HG02981 (cell line): ENCODE measurements around the gene PHACTR2.

ENCODE experiments used
- ATAC-seq: cut with Tn5 transposase; IDR thresholded peaks from one replicate; pipeline ENCODE4 v1.9.1; 2021; ENCODE audit warnings: mild to moderate bottlenecking, moderate library complexity; ENCODE audit not compliant: unreplicated experiment

PHACTR2 gene

GRCh38 chr6:143696664-143697000 is 18.9 kb downstream of the PHACTR2 start:
- no peak for ATAC-seq

- ATAC-seq: no peak
Observed at GRCh38 chr6:143697076-143697800, 19.5 kb downstream of the PHACTR2 start.

GRCh38 chr6:143698329-143698728 is 20.6 kb downstream of the PHACTR2 start:
- ATAC-seq: peak; percentile 65

GRCh38 chr6:143698759-143699429 is 21.1 kb downstream of the PHACTR2 start:
- no peak for ATAC-seq

- ATAC-seq: no peak
Observed at GRCh38 chr6:143699430-143699825, 21.7 kb downstream of the PHACTR2 start.

GRCh38 chr6:143700684-143701348 is 23.1 kb downstream of the PHACTR2 start:
- ATAC-seq: no peak

- no peak for ATAC-seq
Observed at GRCh38 chr6:143701349-143702234, 23.8 kb downstream of the PHACTR2 start.

GRCh38 chr6:143705569-143705968 is 27.8 kb downstream of the PHACTR2 start:
- ATAC-seq: no peak

GRCh38 chr6:143707697-143708096 is 29.9 kb downstream of the PHACTR2 start:
- no peak for ATAC-seq

- no peak for ATAC-seq
Observed at GRCh38 chr6:143708889-143709288, 31.1 kb downstream of the PHACTR2 start.

GRCh38 chr6:143711714-143712113 is 33.9 kb downstream of the PHACTR2 start:
- no peak for ATAC-seq

- ATAC-seq: no peak
Observed at GRCh38 chr6:143718472-143718871, 40.7 kb downstream of the PHACTR2 start.

GRCh38 chr6:143721642-143722041 is 43.9 kb downstream of the PHACTR2 start:
- no peak for ATAC-seq

GRCh38 chr6:143724876-143725275 is 47.1 kb downstream of the PHACTR2 start:
- ATAC-seq: no peak

- no peak for ATAC-seq
Observed at GRCh38 chr6:143726015-143726647, 48.4 kb downstream of the PHACTR2 start.

GRCh38 chr6:143727035-143727434 is 49.3 kb downstream of the PHACTR2 start:
- no peak for ATAC-seq

- no peak for ATAC-seq
Observed at GRCh38 chr6:143731789-143732188, 54.0 kb downstream of the PHACTR2 start.

GRCh38 chr6:143732536-143732935 is 54.8 kb downstream of the PHACTR2 start:
- no peak for ATAC-seq

GRCh38 chr6:143733510-143733909 is 55.7 kb downstream of the PHACTR2 start:
- ATAC-seq: no peak

- no peak for ATAC-seq
Observed at GRCh38 chr6:143734641-143735063, 56.9 kb downstream of the PHACTR2 start.
